ENCODE measurements around the gene FHIT. TPM values are rescaled to one million over a fixed set of nuclear protein-coding genes. Genes with fewer than 3 reads are reported as not detected.

The FHIT gene
- total RNA-seq, 1 experiment from 2014 or later: 9.8 TPM

GRCh38 chr3:60973321-60973720 is 277.9 kb downstream of the FHIT start:
- no peaks in the 10 kb centered on the region for H3K4me1 ChIP-seq (replicated peaks; ENCODE audit: insufficient read depth)
- no peaks in the 10 kb centered on the region for H4K20me1 ChIP-seq (ENCODE audit: insufficient read depth)
- no peaks in the 10 kb centered on the region for H3K36me3 ChIP-seq (ENCODE audit: low read depth)
- intact Hi-C loops (cut with micrococcal nuclease; ENCODE audit: unreplicated experiment): no loop called here
- no peak overlapping the region for H3K4me3 ChIP-seq
- no peaks in the 10 kb centered on the region for H3F3A ChIP-seq (ENCODE audit: insufficient read depth, low read depth)
- H3K9me3 ChIP-seq (ENCODE audit: insufficient read depth, low read depth): no peaks in the 10 kb centered on the region
- DNase-seq: no peak
- no peaks in the 10 kb centered on the region for H3K79me2 ChIP-seq (ENCODE audit: low read depth)
- no peaks in the 10 kb centered on the region for H3K9me2 ChIP-seq (ENCODE audit: insufficient read depth)
- CTCF ChIA-PET: no interaction called here
- H3K4me2 ChIP-seq: no peak overlapping the region
- TF ChIP-seq, protein P1, sequence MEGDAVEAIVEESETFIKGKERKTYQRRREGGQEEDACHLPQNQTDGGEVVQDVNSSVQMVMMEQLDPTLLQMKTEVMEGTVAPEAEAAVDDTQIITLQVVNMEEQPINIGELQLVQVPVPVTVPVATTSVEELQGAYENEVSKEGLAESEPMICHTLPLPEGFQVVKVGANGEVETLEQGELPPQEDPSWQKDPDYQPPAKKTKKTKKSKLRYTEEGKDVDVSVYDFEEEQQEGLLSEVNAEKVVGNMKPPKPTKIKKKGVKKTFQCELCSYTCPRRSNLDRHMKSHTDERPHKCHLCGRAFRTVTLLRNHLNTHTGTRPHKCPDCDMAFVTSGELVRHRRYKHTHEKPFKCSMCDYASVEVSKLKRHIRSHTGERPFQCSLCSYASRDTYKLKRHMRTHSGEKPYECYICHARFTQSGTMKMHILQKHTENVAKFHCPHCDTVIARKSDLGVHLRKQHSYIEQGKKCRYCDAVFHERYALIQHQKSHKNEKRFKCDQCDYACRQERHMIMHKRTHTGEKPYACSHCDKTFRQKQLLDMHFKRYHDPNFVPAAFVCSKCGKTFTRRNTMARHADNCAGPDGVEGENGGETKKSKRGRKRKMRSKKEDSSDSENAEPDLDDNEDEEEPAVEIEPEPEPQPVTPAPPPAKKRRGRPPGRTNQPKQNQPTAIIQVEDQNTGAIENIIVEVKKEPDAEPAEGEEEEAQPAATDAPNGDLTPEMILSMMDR (conservative IDR thresholded peaks at IDR 0.05): no peak
- TF ChIP-seq EZH2 (IDR thresholded peaks at IDR 0.05; ENCODE audit: low read depth): no peak
- no peak overlapping the region for H3K27ac ChIP-seq
- POLR2A ChIA-PET (ENCODE audit: unreplicated experiment): no interaction called here
- H2AFZ ChIP-seq: no peak overlapping the region
- no TSS peak for BruUV-seq (replicated peaks)
- H3K27me3 ChIP-seq (ENCODE audit: insufficient read depth, low read depth): no peaks in the 10 kb centered on the region

DNA sequence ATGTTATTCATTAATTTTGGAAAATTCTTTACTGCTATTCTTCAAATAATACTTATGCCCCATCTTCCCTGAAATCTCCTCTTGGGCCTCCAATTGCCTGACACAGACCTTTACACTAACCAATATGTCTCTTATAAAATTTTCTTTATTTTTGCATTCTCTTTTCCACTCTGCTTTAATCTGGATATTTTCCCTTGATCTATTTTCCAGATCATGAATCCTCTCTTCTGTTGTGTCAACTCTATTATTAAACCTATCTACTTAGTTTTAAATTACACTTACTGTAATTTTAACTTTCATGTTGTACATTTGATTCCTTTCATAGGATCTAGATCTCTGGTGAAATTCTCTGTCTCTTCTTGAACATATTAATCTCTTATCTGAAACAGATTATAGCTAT is 278.7 kb downstream of the FHIT start:
- no TSS peak for BruUV-seq (replicated peaks)
- no peak overlapping the region for H3K27ac ChIP-seq
- H3K27me3 ChIP-seq (ENCODE audit: insufficient read depth, low read depth): no peaks in the 10 kb centered on the region
- no peaks in the 10 kb centered on the region for H3K9me3 ChIP-seq (ENCODE audit: insufficient read depth, low read depth)
- H3K36me3 ChIP-seq (ENCODE audit: low read depth): no peaks in the 10 kb centered on the region
- no peak for TF ChIP-seq EZH2 (IDR thresholded peaks at IDR 0.05; ENCODE audit: low read depth)
- TF ChIP-seq, protein P1 (conservative IDR thresholded peaks at IDR 0.05): no peak
- H3K4me3 ChIP-seq: no peak overlapping the region
- H2AFZ ChIP-seq: no peak overlapping the region
- ChIA-PET CTCF (no interaction called here), POLR2A (ENCODE audit: unreplicated experiment) (no interaction called here)
- H3K79me2 ChIP-seq (ENCODE audit: low read depth): no peaks in the 10 kb centered on the region
- H3F3A ChIP-seq (ENCODE audit: insufficient read depth, low read depth): no peaks in the 10 kb centered on the region
- no peaks in the 10 kb centered on the region for H3K9me2 ChIP-seq (ENCODE audit: insufficient read depth)
- no peaks in the 10 kb centered on the region for H3K4me1 ChIP-seq (replicated peaks; ENCODE audit: insufficient read depth)
- no peaks in the 10 kb centered on the region for H4K20me1 ChIP-seq (ENCODE audit: insufficient read depth)
- intact Hi-C loops (cut with micrococcal nuclease; ENCODE audit: unreplicated experiment): no loop called here
- H3K4me2 ChIP-seq: no peak overlapping the region
- DNase-seq: no peak

- no peak overlapping the region for H3K4me2 ChIP-seq
- no peaks in the 10 kb centered on the region for H3K27me3 ChIP-seq (ENCODE audit: insufficient read depth, low read depth)
- H3K36me3 ChIP-seq (ENCODE audit: low read depth): no peaks in the 10 kb centered on the region
- no peaks in the 10 kb centered on the region for H4K20me1 ChIP-seq (ENCODE audit: insufficient read depth)
- no peaks in the 10 kb centered on the region for H3K9me2 ChIP-seq (ENCODE audit: insufficient read depth)
- POLR2A ChIA-PET (ENCODE audit: unreplicated experiment): no interaction called here
- H3K4me1 ChIP-seq (replicated peaks; ENCODE audit: insufficient read depth): no peaks in the 10 kb centered on the region
- no TSS peak for BruUV-seq (replicated peaks)
- H3K4me3 ChIP-seq: no peak overlapping the region
- H2AFZ ChIP-seq: no peak overlapping the region
- no peak overlapping the region for H3K27ac ChIP-seq
- no peaks in the 10 kb centered on the region for H3K9me3 ChIP-seq (ENCODE audit: insufficient read depth, low read depth)
- H3K79me2 ChIP-seq (ENCODE audit: low read depth): no peaks in the 10 kb centered on the region
- CTCF ChIA-PET: no interaction called here
- DNase-seq: no peak
- no peaks in the 10 kb centered on the region for H3F3A ChIP-seq (ENCODE audit: insufficient read depth, low read depth)
- TF ChIP-seq, protein P1 (conservative IDR thresholded peaks at IDR 0.05): no peak
- TF ChIP-seq EZH2 (IDR thresholded peaks at IDR 0.05; ENCODE audit: low read depth): no peak
- intact Hi-C loops (cut with micrococcal nuclease; ENCODE audit: unreplicated experiment): no loop called here
These were observed 280.4 kb downstream of the FHIT start for GRCh38 chr3:60970850-60971249.

All from PC-9 (cell line).